ENCODE results near the gene CAMKK2. TPM values are rescaled to one million over a fixed set of nuclear protein-coding genes. Genes with fewer than 3 reads are reported as not detected.

CAMKK2 gene
- total RNA-seq, 1 donor from 2014 or later, result 33.7 TPM

- Mint-ChIP-seq H3K27ac (ENCODE audit: unreplicated experiment) (no peak overlapping the region), H3K4me3 (ENCODE audit: unreplicated experiment) (no peak overlapping the region), H3K27me3 (ENCODE audit: low read depth) (no peaks in the 10 kb centered on the region), H3K9me3 (ENCODE audit: low read depth) (no peaks in the 10 kb centered on the region), H3K36me3 (ENCODE audit: low read depth) (peaks cover 30% of the 10 kb centered on the region), H3K4me1 (ENCODE audit: low read depth) (peaks cover 6% of the 10 kb centered on the region)
- TF ChIP-seq, protein P1, sequence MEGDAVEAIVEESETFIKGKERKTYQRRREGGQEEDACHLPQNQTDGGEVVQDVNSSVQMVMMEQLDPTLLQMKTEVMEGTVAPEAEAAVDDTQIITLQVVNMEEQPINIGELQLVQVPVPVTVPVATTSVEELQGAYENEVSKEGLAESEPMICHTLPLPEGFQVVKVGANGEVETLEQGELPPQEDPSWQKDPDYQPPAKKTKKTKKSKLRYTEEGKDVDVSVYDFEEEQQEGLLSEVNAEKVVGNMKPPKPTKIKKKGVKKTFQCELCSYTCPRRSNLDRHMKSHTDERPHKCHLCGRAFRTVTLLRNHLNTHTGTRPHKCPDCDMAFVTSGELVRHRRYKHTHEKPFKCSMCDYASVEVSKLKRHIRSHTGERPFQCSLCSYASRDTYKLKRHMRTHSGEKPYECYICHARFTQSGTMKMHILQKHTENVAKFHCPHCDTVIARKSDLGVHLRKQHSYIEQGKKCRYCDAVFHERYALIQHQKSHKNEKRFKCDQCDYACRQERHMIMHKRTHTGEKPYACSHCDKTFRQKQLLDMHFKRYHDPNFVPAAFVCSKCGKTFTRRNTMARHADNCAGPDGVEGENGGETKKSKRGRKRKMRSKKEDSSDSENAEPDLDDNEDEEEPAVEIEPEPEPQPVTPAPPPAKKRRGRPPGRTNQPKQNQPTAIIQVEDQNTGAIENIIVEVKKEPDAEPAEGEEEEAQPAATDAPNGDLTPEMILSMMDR (IDR thresholded peaks at IDR 0.05), result no peak
- no peak for DNase-seq (ENCODE audit: low spot score)
Observed at GRCh38 chr12:121245951-121246350, 50.6 kb downstream of the CAMKK2 start.

DNA sequence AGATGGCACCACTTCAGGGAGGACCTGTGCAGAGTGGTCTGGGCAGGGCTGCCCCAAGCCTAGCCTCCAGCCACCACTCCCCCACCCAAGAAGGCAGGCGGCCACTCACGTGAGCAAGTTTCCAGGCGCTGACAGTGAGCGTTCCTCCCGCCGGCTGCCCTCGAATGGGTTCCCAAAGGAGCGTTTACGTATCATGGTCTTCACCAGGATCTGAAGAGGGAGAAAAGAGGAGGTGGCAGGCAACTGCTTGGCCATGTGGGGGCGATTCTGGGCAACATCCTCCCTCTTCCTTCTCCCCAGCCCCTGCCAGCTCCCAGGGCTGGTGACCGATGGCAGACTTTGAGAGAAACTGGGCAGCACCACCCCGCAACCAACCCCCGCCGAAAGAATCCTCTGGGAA lies 51.5 kb downstream of the CAMKK2 start:
- TF ChIP-seq, protein P1 (IDR thresholded peaks at IDR 0.05), result no peak
- Mint-ChIP-seq H3K36me3 (ENCODE audit: low read depth) (peaks cover 25% of the 10 kb centered on the region), H3K27me3 (ENCODE audit: low read depth) (no peaks in the 10 kb centered on the region), H3K9me3 (ENCODE audit: low read depth) (no peaks in the 10 kb centered on the region), H3K4me3 (ENCODE audit: unreplicated experiment) (no peak overlapping the region), H3K27ac (ENCODE audit: unreplicated experiment) (no peak overlapping the region), H3K4me1 (ENCODE audit: low read depth) (peaks cover 8% of the 10 kb centered on the region)
- DNase-seq (ENCODE audit: low spot score), result no peak

- Mint-ChIP-seq H3K27ac (ENCODE audit: unreplicated experiment) (no peak overlapping the region), H3K27me3 (ENCODE audit: low read depth) (no peaks in the 10 kb centered on the region)
- no peak for DNase-seq (ENCODE audit: low spot score)
Observed at GRCh38 chr12:121241156-121241970, 55.1 kb downstream of the CAMKK2 start.

DNA sequence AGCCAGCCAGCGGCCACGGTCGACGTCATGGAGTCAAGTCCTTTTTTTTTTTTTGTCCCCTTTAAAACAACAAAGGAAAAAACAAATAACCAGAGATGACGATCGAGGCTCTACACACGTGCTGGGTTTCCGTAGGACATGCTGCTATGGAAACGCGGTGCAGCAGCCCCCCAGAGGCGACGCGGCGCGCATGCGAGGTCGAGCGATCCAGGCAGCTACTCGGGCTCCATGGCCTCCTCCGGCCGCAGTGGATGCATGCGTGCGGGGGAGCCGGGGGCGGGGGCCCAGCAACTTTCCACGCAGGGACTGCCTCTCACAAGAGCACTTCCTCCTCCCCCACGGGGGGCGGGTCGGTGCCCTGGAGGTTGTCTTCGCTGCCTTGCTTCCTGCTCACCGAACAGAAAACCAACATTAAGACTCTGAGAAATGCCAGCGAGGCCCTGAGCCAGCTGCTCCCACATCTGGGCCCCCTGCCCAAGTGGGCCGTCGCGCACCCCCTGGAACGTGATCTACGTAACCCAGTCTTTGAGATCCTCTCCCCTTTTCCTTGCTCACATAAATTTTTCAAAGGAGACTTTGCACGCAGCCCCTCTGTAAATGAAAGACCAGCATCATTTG lies 55.9 kb downstream of the CAMKK2 start:
- H3K4me3 Mint-ChIP-seq (ENCODE audit: unreplicated experiment), result no peak overlapping the region
- H3K27ac Mint-ChIP-seq (ENCODE audit: unreplicated experiment), result no peak overlapping the region
- no peaks in the 10 kb centered on the region for H3K9me3 Mint-ChIP-seq (ENCODE audit: low read depth)
- peaks cover 14% of the 10 kb centered on the region for H3K4me1 Mint-ChIP-seq (ENCODE audit: low read depth)
- TF ChIP-seq, protein P1 (IDR thresholded peaks at IDR 0.05), result no peak
- no peak for DNase-seq (ENCODE audit: low spot score)
- H3K27me3 Mint-ChIP-seq (ENCODE audit: low read depth), result no peaks in the 10 kb centered on the region
- H3K36me3 Mint-ChIP-seq (ENCODE audit: low read depth), result peaks cover 17% of the 10 kb centered on the region

More at GRCh38 chr12:121241156-121241970, 55.1 kb downstream of the CAMKK2 start:
- Mint-ChIP-seq H3K36me3 (ENCODE audit: low read depth) (peaks cover 18% of the 10 kb centered on the region), H3K4me3 (ENCODE audit: unreplicated experiment) (no peak overlapping the region), H3K4me1 (ENCODE audit: low read depth) (peaks cover 14% of the 10 kb centered on the region), H3K9me3 (ENCODE audit: low read depth) (no peaks in the 10 kb centered on the region)
- TF ChIP-seq, protein P1 (IDR thresholded peaks at IDR 0.05), result no peak

- H3K36me3 Mint-ChIP-seq (ENCODE audit: low read depth), result peaks cover 15% of the 10 kb centered on the region
- no peak overlapping the region for H3K4me3 Mint-ChIP-seq (ENCODE audit: unreplicated experiment)
Observed at GRCh38 chr12:121240062-121240420, 56.5 kb downstream of the CAMKK2 start.

More at GRCh38 chr12:121240062-121240420, 56.5 kb downstream of the CAMKK2 start:
- H3K4me1 Mint-ChIP-seq (ENCODE audit: low read depth), result peaks cover 14% of the 10 kb centered on the region
- no peak overlapping the region for H3K27ac Mint-ChIP-seq (ENCODE audit: unreplicated experiment)
- no peak for DNase-seq (ENCODE audit: low spot score)
- no peaks in the 10 kb centered on the region for H3K27me3 Mint-ChIP-seq (ENCODE audit: low read depth)
- TF ChIP-seq, protein P1 (IDR thresholded peaks at IDR 0.05), result no peak
- no peaks in the 10 kb centered on the region for H3K9me3 Mint-ChIP-seq (ENCODE audit: low read depth)

Measured in chondrocyte (in vitro differentiated cells).